ENCODE results near the gene DIO3. TPM values are rescaled to one million over a fixed set of nuclear protein-coding genes. Genes with fewer than 3 reads are reported as not detected.

The DIO3 gene
- total RNA-seq, 1 donor from 2014 or later: not detected

DNA sequence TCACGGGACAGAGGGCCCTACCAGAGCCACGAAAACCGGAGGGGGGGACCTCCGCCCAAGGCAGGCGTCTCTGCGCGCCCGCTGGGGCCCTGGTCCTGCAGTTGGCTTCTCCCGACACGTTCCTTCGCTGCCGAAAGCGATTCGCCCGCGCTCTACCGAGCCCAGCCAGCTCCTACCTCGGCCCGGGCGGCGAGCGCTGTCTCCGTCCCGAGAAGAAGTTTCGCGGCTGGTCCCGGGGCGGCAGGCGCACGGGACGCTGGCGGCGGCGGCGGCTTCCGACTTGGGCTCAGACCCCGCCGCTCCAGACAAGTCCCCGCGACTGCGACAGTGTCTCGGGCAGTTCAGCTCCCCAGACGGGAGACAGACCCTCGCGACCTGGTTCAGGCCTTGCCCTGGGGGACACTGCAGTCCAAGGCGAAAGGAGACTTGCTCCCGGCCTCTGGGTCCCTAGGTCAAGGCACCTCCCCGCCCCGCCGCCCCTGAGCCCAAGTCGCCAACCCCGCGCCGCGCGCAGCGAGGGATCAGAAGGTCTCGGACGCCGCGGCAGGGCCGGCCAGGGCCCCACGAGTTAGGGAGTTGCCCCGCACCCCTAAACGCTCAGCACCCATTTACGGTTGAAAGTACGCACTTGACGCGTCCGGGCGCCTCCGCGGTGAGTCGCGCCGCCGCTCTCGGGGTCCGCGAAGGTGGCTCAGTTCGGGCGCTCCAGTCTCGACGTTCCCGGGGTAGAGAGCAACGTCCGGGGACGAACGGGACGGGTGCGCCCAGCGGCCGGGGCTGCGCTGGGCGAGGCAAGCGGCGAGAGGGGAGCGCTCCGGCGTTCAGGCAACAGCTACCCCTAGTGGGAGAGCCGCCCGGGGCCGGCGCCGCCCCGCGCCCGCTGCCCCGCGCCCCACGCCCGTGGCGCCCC lies 1.4 kb upstream of the DIO3 start:
- ATAC-seq (ENCODE audit: low read depth) (no peak), DNase-seq (no peak)
- Mint-ChIP-seq H3K9me3 (no peaks in the 10 kb centered on the region), H3K4me1 (peaks cover 5% of the 10 kb centered on the region), H3K4me3 (no peak overlapping the region), H3K27me3 (peaks cover 42% of the 10 kb centered on the region), H3K27ac (no peak overlapping the region), H3K36me3 (ENCODE audit: low read depth) (no peaks in the 10 kb centered on the region)
- CTCF ChIA-PET: no interaction called here
- intact Hi-C loops (cut with micrococcal nuclease): no loop called here
- POLR2A ChIA-PET: no interaction called here
- TF ChIP-seq, protein P1, sequence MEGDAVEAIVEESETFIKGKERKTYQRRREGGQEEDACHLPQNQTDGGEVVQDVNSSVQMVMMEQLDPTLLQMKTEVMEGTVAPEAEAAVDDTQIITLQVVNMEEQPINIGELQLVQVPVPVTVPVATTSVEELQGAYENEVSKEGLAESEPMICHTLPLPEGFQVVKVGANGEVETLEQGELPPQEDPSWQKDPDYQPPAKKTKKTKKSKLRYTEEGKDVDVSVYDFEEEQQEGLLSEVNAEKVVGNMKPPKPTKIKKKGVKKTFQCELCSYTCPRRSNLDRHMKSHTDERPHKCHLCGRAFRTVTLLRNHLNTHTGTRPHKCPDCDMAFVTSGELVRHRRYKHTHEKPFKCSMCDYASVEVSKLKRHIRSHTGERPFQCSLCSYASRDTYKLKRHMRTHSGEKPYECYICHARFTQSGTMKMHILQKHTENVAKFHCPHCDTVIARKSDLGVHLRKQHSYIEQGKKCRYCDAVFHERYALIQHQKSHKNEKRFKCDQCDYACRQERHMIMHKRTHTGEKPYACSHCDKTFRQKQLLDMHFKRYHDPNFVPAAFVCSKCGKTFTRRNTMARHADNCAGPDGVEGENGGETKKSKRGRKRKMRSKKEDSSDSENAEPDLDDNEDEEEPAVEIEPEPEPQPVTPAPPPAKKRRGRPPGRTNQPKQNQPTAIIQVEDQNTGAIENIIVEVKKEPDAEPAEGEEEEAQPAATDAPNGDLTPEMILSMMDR (IDR thresholded peaks at IDR 0.05): no peak

DNA sequence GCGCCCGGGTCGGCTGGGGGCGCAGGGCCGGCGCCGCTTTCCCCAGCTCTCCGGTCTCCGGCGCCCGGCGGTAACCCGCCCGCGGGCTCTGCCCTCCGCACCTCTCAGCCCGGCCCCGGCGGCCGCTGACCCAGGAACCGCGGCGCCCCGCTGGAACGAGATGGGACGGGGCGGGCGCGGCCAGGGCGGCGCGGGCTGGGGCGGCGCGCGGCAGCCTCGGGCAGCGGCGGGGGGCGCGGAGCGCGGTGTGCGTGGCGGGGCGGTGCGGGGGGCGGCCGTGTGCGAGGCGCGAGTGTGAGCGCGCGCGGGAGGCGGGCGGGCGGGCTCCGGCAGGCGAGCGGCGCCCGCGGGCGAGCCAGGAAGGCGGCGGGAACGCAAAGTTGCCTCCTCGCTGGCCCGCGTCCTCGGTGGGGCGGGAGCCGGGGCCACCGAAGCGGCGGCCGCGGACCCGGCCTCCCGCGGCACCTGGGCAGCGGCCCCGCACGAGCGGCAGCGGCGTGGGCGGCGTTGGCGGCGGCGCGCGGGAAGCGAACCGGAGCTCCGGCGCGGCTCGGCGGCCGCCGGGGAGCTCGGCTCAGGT lies 671 bp upstream of the DIO3 start:
- ChIA-PET CTCF (no interaction called here), POLR2A (no interaction called here)
- no peaks in the 10 kb centered on the region for H3K9me3 Mint-ChIP-seq
- intact Hi-C loops (cut with micrococcal nuclease): no loop called here
- H3K27ac Mint-ChIP-seq: no peak overlapping the region
- TF ChIP-seq, protein P1 (IDR thresholded peaks at IDR 0.05): no peak
- H3K27me3 Mint-ChIP-seq: peaks cover 47% of the 10 kb centered on the region
- DNase-seq (no peak), ATAC-seq (ENCODE audit: low read depth) (no peak)
- H3K4me3 Mint-ChIP-seq: no peak overlapping the region
- peaks cover 9% of the 10 kb centered on the region for H3K4me1 Mint-ChIP-seq
- no peaks in the 10 kb centered on the region for H3K36me3 Mint-ChIP-seq (ENCODE audit: low read depth)

- TF ChIP-seq, protein P1 (IDR thresholded peaks at IDR 0.05): no peak
- POLR2A ChIA-PET: no interaction called here
- H3K4me1 Mint-ChIP-seq: peaks cover 9% of the 10 kb centered on the region
- H3K27ac Mint-ChIP-seq: no peak overlapping the region
- no peaks in the 10 kb centered on the region for H3K36me3 Mint-ChIP-seq (ENCODE audit: low read depth)
- H3K4me3 Mint-ChIP-seq: no peak overlapping the region
- intact Hi-C loops (cut with micrococcal nuclease): no loop called here
- CTCF ChIA-PET: no interaction called here
- H3K9me3 Mint-ChIP-seq: no peaks in the 10 kb centered on the region
- ATAC-seq (ENCODE audit: low read depth): no peak
- peaks cover 56% of the 10 kb centered on the region for H3K27me3 Mint-ChIP-seq
- no peak for DNase-seq
Observed at GRCh38 chr14:101561897-101562490, 699 bp downstream of the DIO3 start.

GRCh38 chr14:101562659-101563351 lies 1.5 kb downstream of the DIO3 start:
- ChIA-PET POLR2A (no interaction called here), CTCF (no interaction called here)
- Mint-ChIP-seq H3K27me3 (peaks cover 56% of the 10 kb centered on the region), H3K9me3 (no peaks in the 10 kb centered on the region), H3K27ac (no peak overlapping the region), H3K36me3 (ENCODE audit: low read depth) (no peaks in the 10 kb centered on the region), H3K4me3 (no peak overlapping the region), H3K4me1 (peaks cover 9% of the 10 kb centered on the region)
- no peak for DNase-seq
- ATAC-seq (ENCODE audit: low read depth): no peak
- intact Hi-C loops (cut with micrococcal nuclease): no loop called here
- TF ChIP-seq, protein P1 (IDR thresholded peaks at IDR 0.05): no peak

DNA sequence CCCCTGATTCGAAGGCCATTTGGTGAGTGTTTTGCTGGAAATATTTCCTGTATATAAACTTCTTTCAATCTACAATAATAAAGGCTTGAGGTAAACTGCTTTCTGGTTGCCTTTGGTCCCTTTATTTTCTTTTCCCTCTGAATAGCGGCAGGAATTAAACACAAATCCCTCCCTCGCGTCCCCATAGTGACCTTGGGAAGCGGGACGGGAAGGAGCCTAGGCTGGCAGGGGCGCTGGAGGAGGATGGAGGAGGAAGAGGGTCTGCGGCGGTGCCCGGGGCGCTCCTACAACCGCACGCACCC lies 2.0 kb downstream of the DIO3 start:
- Mint-ChIP-seq H3K36me3 (ENCODE audit: low read depth) (no peaks in the 10 kb centered on the region), H3K4me1 (peaks cover 9% of the 10 kb centered on the region), H3K27me3 (peaks cover 54% of the 10 kb centered on the region), H3K4me3 (no peak overlapping the region), H3K27ac (no peak overlapping the region), H3K9me3 (no peaks in the 10 kb centered on the region)
- DNase-seq: no peak
- TF ChIP-seq, protein P1 (IDR thresholded peaks at IDR 0.05): no peak
- intact Hi-C loops (cut with micrococcal nuclease): no loop called here
- ChIA-PET POLR2A (no interaction called here), CTCF (no interaction called here)
- ATAC-seq (ENCODE audit: low read depth): no peak
